HG03045 (cell line): Measurements from ENCODE around the gene RPP25.
A peak's percentile ranks its signal among the peaks of the same experiment; 100 is the strongest.

ENCODE experiments used
- ATAC-seq: cut with Tn5 transposase; IDR thresholded peaks from one replicate; pipeline ENCODE4 v1.9.1; 2021; ENCODE audit warnings: mild to moderate bottlenecking, moderate library complexity; ENCODE audit not compliant: unreplicated experiment

The RPP25 gene, protein sequence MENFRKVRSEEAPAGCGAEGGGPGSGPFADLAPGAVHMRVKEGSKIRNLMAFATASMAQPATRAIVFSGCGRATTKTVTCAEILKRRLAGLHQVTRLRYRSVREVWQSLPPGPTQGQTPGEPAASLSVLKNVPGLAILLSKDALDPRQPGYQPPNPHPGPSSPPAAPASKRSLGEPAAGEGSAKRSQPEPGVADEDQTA

DNA sequence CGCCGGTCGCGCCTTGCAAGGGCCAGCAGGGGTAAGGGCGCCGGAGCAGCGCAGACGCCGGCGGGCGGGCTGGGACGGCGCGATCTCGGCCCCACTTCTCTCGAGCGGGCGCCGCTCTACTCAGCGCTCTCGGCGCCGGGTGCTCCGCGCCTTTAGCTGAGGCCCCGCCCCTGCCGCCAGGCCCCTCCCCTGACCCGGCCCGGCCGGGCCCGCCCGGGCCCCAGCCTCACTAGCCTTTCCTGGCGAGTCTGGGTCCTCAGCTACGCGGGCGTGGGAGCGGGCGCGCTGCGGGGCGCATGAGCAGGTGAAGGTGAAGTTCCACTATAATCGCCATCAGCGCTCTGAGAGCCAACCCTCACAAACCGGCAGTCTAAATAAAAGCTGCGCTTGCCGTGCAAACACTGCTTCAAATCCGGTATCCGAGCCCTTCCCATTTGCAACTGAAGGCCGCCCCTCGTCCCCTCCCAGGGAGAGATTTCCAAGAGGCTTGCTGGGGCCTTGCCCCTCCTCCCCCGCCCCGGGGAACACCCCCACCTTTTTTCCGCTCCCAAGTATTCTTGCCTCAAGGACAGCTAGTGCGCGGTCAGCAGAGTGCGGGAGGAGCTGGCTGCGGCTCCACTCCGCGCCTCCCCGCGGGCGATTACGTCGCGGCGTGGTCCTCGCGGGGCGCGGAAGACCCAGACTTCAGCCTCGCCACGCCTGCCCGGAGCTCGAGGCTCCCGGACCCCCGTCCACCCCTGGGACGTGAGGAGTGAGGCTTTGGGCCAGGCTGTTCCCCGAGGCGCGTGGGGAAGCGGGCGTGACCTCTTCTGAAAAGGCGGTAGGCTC is at the start of gene RPP25:
Gene RPP25 (minus strand): TSS at position 125 of the 828 bp plus-strand sequence. CDS start 189 bp downstream, outside the sequence.
- peak; percentile 80 for ATAC-seq

DNA sequence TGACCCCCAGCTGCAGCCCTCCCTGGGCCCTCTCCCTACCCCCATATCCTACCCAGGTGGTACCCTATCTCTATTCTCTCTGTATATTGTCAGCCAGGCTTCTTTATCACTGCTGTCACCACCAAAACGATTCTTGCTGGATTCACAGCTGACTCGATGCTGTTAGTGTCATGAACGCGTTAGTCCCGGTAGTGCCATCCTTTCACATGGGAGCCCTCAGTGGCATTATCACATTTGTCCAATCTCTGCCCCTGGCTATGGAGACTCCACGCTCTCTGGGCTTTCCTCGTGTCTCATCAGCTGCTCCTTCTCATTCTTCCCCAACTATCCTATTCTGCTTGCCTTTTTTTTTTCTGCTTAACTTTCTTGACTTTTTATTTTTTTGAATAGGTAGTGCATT is 45.8 kb upstream of the RPP25 start:
- ATAC-seq: no peak

DNA sequence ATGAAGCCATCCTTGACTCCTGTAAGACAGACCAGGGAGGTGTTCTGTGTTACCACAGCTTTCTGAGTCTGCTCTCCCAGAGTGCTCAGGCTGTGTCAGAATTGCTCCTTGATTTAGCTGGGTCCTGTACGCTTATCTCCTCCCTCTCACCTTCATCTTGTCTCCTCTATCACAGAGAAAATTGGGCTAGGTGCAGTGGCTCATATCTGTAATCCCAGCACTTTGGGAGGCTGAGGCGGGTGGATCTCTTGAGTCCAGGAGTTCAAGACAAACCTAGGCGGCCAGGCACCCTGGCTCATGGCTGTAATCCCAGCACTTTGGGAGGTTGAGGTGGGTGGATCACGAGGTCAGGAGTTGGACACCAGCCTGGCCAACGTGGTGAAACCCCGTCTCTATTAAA is 44.7 kb upstream of the RPP25 start:
- no peak for ATAC-seq

DNA sequence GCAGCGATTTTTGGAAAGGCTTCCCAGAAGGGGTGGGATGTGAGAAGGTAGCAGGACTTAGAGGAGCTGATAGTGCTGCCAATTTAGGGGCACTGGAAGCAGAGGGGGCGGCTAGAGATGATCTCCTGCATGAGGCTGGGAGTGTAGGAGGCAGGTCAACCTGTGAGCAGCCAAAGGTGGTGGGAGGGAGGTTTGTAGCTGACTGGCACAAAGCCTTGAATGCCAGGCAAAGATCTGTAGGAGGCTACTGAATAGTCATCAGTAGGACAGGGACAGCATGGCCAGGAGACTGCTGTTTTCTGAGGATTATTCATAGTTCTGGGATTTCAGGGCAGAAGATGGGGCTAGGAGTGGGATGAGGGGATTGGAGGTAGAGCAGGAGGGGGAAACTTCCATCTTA is 41.0 kb upstream of the RPP25 start:
- no peak for ATAC-seq

DNA sequence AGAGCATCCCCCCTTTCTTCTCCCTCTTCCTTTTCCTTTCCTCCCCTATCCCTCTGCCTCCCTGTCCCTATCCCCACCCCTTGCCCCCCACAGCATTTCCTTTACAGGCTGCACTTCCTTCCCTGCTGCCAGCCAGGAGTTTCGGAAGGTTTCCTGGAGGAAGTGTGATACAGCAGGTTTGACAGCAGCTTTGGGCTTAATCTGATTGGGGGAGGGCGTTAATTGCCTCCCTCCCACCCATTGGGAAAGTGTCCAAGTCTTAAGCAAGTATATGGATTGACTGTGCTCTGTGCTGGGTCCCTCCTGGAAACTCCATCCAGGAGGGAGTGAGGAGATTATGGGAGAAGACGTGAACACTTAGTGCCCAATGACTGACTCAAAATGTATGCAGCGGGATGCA is 40.6 kb upstream of the RPP25 start:
- ATAC-seq: no peak

DNA sequence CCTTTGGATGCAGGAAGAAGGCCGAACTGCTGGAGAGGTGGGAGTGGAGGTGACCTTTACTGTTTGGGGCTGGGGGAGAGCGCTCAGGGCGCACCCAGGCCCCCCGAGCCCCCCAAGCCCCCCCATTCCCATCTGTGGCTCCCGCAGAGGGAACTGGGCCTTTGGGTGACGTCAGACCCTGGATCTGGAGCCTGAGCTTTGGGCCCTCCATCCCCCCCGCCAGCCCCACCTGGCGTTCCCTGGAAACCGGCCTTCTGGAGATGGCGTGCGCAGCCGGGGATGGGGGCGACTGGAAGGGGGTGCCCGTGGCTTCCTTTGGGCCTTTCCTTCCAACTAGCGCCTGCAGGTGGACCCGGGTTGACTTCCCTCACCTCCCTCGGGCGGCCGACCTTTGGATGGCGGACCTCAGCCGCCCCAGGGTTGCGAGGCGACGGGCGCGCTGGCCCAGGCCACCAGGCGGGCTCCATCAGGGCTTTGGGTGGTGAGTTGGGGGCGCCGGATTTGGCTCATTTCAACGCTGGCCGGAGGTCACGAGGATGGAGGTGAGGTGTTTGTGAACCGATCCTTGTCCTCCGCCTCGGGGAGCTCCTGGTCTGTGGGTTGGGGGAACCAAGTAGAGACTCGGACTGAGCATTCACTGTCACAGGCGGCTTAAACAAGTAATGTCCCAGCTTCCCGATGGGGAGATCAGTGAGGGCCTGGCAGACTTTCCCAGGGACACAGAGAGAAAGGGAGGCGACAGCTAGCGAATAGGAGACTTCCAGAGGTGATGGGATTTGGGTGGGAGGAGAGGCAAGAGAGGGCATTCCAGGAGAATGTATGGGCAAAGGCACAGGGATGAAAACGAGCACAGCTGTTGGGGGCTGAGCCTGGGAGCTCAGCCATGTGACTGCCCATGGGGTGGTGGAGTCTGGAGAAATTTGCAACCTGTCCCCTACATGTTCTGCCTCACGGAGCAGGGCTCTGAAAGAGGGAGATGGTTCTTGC is 39.5 kb upstream of the RPP25 start:
- ATAC-seq: no peak

DNA sequence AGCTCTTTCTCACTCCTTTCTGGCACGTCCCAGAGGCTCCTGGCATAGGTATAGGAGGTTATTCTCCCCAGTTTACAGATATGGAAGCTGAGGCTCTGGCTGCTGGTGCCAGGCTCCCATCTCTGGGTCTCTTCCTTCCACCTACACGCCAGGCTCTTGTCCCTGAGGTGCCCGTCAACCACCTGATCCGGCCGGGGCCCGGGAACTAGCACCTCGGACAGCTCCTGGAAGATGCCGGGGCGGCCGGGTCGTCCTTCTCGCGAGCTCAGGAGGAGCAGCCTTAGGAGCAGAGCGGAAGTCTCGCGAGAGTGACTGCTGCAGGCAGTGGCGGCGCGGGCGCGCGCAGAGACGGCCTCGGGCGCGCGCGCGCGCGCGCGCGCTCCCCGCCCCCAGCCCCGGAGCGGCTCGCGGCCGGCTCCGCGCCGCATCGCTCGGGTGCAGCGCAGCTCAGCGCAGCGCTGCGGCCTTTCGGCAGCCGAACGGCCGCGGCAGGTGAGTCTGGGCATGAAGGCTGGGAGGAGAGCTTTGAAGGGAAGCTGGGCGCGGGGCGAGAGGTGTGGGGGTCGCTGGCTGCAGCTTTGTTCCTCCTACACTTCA is 38.7 kb upstream of the RPP25 start, which contains the start of gene SCAMP5:
Gene SCAMP5 (plus strand): TSS at position 382 of the 597 bp plus-strand sequence. CDS start 16,277 bp downstream, outside the sequence.
- ATAC-seq: peak; percentile 51

DNA sequence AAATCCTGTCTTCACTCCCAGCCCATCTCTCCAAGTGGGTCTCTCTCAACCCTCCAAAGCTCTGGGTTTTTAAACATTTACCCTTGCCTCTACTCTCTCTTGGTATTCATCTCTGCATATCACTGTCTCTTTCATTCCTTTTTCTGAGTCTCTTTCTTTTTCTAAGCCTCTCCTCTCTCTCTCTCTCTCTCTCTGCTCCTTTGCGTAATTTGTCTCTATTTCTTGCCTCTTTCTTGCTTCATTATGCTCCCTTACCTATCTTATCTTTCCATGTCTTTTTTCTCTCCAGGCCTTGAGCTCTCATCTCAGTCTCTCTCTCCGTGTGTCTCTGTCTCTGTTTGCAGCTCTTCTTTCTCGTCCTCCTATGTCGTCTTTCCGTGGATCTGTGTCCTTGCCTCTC is 38.1 kb upstream of the RPP25 start:
- no peak for ATAC-seq

DNA sequence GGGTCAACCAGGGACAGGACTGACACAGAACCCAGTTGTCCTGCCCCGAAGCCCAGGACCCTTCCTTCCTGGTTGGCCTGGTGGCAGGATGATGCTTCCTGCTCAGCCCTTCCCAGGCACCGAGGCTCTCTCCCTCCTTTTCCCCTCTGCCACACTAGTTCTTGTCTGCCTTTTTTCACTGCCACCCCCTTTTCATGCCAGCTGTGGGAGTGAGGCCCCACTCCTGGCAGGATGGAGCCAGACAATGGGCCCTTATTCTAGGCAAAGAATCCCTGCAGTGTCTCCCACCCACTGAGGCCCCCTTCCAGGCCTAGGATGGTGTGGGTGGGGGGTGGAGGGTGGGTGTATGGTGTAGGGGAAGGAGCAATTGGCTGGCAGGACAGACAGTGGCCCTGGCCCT is 37.7 kb upstream of the RPP25 start:
- ATAC-seq: no peak

DNA sequence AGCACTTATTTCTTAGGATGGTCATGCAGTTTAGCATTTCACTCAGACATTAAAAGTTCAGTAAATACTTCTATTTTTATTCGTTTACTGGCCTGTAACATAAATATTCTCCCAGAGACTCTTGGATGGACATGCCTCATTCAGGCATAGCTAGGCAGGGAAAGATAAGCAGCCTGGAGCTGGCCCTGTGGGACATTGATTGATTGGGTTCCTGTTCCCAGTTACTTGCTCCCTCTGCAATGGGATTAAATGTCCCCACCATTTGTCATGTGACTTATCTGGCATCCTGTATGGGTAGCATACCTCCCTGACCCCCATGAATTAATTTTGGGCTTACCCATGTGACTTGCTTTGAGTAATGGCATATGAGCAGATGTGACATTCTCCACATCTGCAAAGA is 36.0 kb upstream of the RPP25 start:
- ATAC-seq: no peak

DNA sequence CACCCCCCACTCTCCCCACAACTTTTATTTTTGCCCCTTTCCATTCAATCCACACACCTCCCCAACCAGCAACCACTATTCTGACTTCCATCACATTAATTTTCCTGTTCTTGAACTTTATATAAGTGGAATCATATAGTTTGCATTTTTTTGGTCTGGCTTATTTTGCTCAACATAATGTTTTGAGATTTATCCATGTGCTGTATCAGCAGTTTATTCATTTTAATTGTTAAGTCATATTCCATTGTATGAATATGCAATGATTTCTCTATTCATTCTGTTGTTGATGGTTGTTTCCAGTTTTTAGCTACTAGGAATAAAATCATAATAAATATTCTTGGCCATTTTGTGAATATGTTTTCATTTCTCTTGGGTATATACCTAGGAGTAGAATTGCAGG is 33.0 kb upstream of the RPP25 start:
- ATAC-seq: no peak

DNA sequence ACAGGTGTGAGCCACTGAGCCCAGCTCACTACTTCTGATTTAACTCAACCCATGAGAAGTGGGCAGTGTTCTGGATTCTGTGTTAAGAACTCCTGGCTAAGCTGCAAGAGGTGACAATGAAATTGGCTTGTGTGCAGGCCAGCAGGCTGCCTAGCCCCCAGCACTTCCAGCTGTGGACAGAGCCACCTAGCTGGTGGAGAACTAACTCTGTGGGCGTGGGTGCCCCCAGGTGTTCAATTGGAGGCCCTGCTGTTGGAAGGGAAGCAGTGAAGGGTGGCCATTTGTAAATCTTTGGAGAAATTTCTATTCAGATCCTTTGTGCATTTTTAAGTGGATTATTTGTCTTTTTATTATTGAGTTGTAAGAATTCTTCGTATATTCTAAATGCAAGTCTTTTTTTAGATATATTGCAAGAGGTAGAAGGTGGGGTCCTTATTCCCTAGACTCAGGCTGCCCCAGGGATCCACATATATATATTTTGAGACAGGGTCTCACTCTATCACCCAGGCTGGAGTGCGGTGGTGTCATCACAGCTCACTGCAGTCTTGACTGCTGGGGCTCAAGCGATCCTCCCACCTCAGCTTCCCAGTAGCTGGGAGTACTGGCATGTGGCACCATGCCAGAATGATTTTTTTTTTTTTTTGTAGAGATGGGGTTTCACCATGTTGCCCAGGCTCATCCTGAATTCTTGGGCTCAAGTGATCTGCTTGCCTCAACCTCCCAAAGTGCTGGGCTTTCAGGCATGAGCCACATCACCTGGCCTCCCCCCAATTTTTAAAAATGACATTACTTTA is 31.6 kb upstream of the RPP25 start:
- ATAC-seq: no peak

DNA sequence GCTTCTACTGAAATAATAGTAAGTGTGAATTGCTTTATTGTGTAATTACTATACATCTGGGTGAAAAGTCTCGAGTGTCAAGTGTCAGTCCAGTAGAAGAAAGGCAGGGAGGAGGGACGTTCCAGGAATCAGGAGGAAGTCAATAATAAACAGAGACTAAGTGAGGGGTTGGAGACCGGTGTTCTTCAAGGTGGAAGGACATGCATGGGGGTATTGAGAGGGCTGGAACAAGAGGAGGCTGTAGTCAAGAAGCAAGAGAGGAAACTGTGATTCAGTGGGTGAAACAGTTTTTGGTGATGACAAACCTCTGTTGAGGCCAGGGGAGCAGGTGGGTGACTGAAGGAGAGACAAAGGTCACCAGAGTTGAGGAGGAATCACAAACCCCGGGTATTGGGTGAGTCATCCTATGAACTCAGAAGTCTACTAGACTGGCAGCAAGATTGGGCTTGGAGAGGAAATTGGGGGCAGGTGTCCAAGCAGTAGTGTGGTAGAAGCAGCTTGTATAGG is 27.2 kb upstream of the RPP25 start:
- ATAC-seq: no peak

DNA sequence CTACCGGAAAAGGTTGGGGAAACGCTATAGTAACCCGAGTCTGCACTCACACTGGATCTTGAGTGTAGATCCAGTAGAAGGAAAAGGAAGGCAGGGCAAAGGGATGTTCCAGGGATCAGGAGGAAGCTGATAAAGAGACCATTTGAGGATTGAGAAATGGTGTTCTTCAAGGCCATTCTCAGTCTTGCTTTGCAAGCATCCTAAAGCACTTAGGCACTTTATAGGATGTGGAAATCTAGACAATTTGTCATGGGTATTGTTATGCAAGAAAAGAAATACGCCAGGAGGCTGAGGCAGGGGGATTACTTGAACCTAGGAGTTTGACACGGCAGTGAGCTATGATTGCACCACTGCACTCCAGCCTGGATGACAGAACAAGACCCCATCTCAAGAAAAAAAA is 25.6 kb upstream of the RPP25 start:
- no peak for ATAC-seq

DNA sequence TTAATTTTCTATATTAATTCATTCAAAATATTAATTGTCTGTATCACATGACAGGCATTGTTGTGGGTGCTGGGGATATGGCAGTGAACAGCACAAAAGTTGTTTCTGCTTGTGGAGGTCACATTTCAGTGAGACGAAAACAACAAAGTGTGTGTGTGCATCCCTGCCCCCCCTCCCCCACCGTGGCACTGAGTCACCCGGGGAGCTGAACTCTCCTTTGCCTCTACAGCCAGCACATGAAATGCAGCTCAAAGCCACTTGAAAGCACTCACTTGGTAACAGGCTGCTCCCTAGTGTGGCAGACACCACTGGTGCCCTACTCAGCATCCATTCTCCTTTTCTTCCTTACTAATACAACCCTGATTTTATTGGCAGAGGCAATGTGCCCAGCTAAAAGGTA is 21.9 kb upstream of the RPP25 start:
- ATAC-seq: no peak

DNA sequence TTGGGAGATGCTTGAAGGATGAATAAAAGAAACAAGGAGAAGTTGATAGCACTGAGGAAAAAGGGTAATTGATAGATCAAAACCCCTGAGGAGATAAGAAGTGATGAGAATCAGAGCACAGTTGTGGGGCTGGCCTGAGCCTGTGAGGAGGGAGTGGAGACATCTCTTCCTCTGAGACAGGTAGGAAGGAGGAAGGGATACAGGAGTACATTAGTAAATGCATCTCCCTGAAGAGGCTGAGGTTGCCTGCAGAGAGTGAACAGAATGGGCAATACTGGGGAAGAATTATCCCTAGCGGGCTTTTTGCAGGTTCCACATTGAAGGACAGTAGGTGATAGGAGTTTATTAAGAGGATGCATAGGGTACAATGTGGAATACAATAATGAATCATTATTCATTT is 21.5 kb upstream of the RPP25 start:
- ATAC-seq: no peak

DNA sequence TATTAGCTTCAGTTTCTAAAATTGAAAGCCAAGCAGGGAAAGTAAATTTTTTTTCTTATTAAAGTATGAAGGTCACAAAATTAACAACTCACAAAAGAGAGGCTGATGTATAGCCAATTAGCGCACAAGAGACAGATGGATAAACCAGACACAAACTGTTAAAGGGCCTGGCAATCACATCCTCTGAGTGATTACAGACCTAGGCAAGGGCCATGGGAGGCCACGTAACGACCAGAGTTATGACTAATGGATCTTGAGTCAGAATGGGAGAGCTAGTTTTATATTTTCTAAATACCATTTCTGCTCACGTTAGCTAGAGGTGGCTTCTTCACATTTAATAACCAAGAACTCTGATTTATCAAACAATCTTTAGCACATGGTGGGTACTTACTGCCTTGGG is 21.0 kb upstream of the RPP25 start:
- no peak for ATAC-seq

DNA sequence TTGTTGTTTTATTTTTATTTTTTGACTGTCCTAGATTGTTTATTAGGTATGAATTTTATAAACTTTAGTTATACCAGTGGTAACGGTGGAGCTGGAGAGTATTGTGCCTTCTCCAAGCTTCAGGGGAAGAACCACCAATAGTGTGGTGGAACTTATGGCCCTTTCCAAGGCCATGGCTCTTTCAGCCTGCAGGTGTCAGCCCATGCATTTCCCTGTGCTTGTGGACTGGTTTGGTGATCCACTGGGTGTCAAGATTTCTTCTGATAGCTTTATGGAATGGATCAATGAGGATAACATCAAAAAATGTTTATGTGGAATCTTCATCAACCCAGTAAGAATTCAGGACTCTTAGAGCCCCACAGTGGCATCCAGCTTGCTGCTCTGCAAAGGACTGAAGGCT is 19.6 kb upstream of the RPP25 start:
- no peak for ATAC-seq

DNA sequence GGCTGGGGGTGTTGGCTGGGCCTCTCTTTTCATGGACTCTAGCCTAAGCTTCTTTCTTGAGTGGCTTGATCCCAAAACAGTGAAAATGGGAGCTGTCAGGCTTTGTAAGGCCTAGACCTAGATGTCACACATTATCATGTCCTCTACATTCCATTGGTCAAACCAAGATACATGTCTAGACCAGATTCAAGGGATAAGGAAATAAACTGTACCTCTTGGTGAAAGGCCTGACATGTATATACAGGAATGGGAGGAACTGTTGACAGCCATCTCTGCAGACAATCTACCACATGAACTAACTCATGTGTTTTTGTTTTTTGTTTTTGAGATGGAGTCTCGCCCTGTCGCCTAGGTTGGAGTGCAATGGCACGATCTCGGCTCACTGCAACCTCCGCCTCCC is 11.1 kb upstream of the RPP25 start:
- ATAC-seq: no peak

DNA sequence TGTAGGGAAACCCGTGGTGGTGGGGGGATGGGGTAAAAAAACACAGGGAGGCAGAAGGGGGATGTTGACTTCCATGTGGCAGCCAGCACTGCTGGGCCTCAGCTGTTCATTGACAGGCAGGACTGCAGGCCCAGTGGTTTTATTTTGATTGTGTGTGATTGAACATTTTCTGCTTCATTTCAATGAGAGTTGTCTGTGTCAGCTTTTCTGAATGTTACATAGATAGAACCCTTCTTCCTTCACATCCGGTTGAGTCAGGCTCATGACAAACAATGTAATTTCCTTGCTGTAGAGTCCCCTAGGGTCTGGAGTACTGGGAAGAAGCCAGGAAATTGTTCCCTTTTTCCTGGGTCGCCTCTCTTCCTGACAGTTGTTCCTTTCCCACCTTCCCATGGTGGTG is 8.2 kb upstream of the RPP25 start:
- ATAC-seq: no peak
